ENCODE measurements around the gene ECE1. TPM values are rescaled to one million over a fixed set of nuclear protein-coding genes. Genes with fewer than 3 reads are reported as not detected.
"Not testable (repeated sequence)": the region's sequence is repeated elsewhere in the genome, so short reads cannot be mapped to it uniquely, and the experiment has no call there.

The ECE1 gene
- total RNA-seq, 2 donors from 2014 or later = 79.1 to 83.3 TPM

DNA sequence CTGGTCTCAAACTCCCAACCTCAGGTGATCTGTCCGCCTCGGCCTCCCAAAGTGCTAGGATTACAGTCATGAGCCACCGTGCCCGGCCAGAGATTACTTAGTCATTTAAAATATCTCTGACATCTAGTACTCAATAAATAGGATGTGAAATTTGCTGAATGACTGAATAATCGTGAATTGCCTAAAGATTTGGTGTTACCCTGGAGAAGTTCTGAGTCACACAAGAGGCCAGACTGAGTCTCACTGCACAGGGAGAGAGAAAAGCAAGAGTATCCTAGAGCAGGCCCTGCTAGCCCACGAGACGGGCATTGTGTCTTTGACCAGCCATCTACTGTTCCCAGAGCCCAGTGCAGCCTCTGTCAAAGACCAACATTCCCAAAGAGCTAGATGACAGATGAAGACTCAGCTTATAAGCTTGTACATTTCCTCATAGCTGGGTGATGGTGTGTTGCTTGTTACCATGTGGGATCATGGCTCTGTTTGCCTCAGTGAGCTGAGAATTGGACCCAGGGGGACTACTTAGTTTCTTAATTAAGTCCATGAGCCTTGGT, 108.0 kb downstream of the ECE1 start:
- H3K27ac ChIP-seq = no peak overlapping the region
- H3K9me3 ChIP-seq = no peaks in the 10 kb centered on the region
- ATAC-seq (no peak), DNase-seq (no peak)
- no peaks in the 10 kb centered on the region for H3K36me3 ChIP-seq (replicated peaks in 1 of 2; ENCODE audit: insufficient read depth in 1 of 2, low read depth in 2 of 2)
- peaks cover 4% of the 10 kb centered on the region for H3K4me1 ChIP-seq
- TF ChIP-seq POLR2A (IDR thresholded peaks at IDR 0.05) (no peak), CTCF (IDR thresholded peaks at IDR 0.05) (no peak)
- no peak overlapping the region for H3K4me3 ChIP-seq
- WGBS, 2 donors = 86 to 88% methylated on average over 7 of the region's 7 CpGs
- intact Hi-C loops (cut with DNase I) = no loop called here
- H3K27me3 ChIP-seq = no peaks in the 10 kb centered on the region

GRCh38 chr1:21178271-21178670, 112.0 kb downstream of the ECE1 start:
- H3K36me3 ChIP-seq (replicated peaks in 1 of 2; ENCODE audit: insufficient read depth in 1 of 2, low read depth in 2 of 2); H3K27me3 ChIP-seq; H3K27ac ChIP-seq; intact Hi-C loops (cut with DNase I); H3K4me3 ChIP-seq; DNase-seq; H3K9me3 ChIP-seq; ATAC-seq: not testable (repeated sequence)
- WGBS, 2 donors = 94 to 98% methylated on average over 16 of the region's 16 CpGs
- peaks cover 20% of the 10 kb centered on the region for H3K4me1 ChIP-seq

GRCh38 chr1:21176586-21177555, 113.4 kb downstream of the ECE1 start, which contains the start of gene EIF4G3:
EIF4G3 (minus strand) TSS chr1:21176897; CDS start chr1:21002742, 174,155 bp downstream.
- ATAC-seq (peak; percentile 95), DNase-seq (peak; percentile 98 to 99 (median 98))
- H3K27ac ChIP-seq = peak within 1 kb of the TSS; percentile 64 to 91 (median 76)
- H3K9me3 ChIP-seq = no peaks in the 10 kb centered on the region
- TF ChIP-seq POLR2A (IDR thresholded peaks at IDR 0.05) (peak in 2 of 3 donors; percentile 71 to 74), CTCF (IDR thresholded peaks at IDR 0.05) (no peak)
- H3K27me3 ChIP-seq = no peaks in the 10 kb centered on the region
- intact Hi-C loops (cut with DNase I) = no loop called here
- H3K4me3 ChIP-seq = peak within 1 kb of the TSS; percentile 57 to 88
- peaks cover 20% of the 10 kb centered on the region for H3K4me1 ChIP-seq
- 2% methylated on average over 11 to 77 of the region's 90 CpGs for WGBS, 2 donors
- no peaks in the 10 kb centered on the region for H3K36me3 ChIP-seq (replicated peaks in 1 of 2; ENCODE audit: insufficient read depth in 1 of 2, low read depth in 2 of 2)

DNA sequence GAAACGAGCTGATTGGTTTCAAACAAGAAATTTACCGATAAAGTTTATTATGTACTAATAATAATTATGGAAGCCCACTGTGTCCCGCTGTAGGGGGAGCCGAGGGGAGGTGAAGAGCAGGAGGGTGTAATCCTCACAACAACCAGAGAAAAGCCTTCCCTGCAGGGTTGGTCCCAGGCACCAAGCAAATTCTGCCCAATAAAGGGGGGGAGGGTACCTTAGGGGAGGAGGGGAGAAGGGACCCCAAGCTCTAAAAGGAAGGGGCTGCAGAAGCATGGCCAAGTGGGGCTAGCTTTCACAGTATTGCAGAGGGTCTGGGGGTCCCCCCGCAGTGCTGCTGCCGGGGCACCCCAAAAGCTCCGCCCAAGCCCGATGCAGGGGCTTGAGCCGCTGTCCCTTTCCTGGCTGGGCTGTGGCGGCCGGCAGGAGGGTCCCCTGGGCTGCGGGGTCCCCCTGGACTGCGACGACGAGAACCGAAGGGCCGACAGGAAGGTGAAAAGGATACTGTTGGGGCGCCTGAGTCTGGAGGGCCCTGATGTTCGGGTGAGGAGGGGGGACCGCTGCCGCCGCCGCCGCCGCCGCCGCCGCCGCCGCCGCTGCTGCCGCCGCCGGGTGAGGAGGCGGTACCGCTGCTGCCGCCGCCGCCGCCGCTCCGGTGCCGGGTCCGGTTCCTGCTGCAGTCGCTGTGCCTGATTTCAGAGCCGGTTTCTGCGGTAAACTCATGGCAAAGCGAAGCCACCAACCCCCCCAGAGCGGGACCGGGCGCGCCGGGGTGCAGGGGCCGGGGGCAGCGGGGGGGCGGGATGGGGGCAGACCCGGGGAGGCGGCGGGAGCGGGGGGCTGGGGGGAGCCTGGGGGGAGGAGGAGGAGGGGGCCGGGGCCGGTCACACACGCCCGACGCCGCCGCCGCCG, 114.3 kb downstream of the ECE1 start:
- intact Hi-C loops (cut with DNase I) = no loop called here
- Histone ChIP-seq H3K27ac (peak overlapping the region; percentile 64 to 91 (median 76)), H3K9me3 (no peaks in the 10 kb centered on the region), H3K27me3 (no peaks in the 10 kb centered on the region), H3K36me3 (replicated peaks in 1 of 2; ENCODE audit: insufficient read depth in 1 of 2, low read depth in 2 of 2) (no peaks in the 10 kb centered on the region), H3K4me3 (peak overlapping the region; percentile 57 to 88), H3K4me1 (peaks cover 28% of the 10 kb centered on the region)
- TF ChIP-seq POLR2A (IDR thresholded peaks at IDR 0.05) = no peak
- TF ChIP-seq CTCF (IDR thresholded peaks at IDR 0.05) = peak in 2 of 7 experiments; percentile 6 to 12
- WGBS, 2 donors = 0 to 1% methylated on average over 17 to 37 of the region's 69 CpGs
- DNase-seq (peak; percentile 41 to 51 (median 45)), ATAC-seq (peak; percentile 29)
